GM08714 (cell line): ENCODE measurements around the gene ENPP1.
A peak's percentile ranks its signal among the peaks of the same experiment; 100 is the strongest.

Experiments used
- H3K4me3 ChIP-seq: fragments of 200-500 bp; sonication (Bioruptor generic); 2 replicates; pipeline ENCODE4 v1.5.1; 2014; ENCODE audit warnings: mild to moderate bottlenecking, low read length, inconsistent platforms
- ZNF274 ChIP-seq: IDR thresholded peaks from 2 replicates; pipeline ENCODE4 v1.6.1; 2012; ENCODE audit warnings: mild to moderate bottlenecking, low read depth, low read length

Gene ENPP1

GRCh38 chr6:131807644-131808459 lies at the start of gene ENPP1:
ENPP1 (plus strand) TSS chr6:131808020; CDS start chr6:131808036, 16 bp downstream.
- no peak for TF ChIP-seq ZNF274
- H3K4me3 ChIP-seq, result peak within 1 kb of the TSS; percentile 49

- no peak overlapping the region for H3K4me3 ChIP-seq
- no peak for TF ChIP-seq ZNF274
These were observed 48.9 kb upstream of the ENPP1 start for GRCh38 chr6:131758920-131759319.

GRCh38 chr6:131761060-131761761 lies 46.6 kb upstream of the ENPP1 start:
- H3K4me3 ChIP-seq, result no peak overlapping the region
- no peak for TF ChIP-seq ZNF274

- no peak for TF ChIP-seq ZNF274
- H3K4me3 ChIP-seq, result no peak overlapping the region
These were observed 46.1 kb upstream of the ENPP1 start for GRCh38 chr6:131761762-131762067.

- TF ChIP-seq ZNF274, result no peak
- H3K4me3 ChIP-seq, result no peak overlapping the region
These were observed 44.8 kb upstream of the ENPP1 start for GRCh38 chr6:131762984-131763383.

GRCh38 chr6:131763749-131764148 lies 44.1 kb upstream of the ENPP1 start:
- H3K4me3 ChIP-seq, result no peak overlapping the region
- no peak for TF ChIP-seq ZNF274

- no peak for TF ChIP-seq ZNF274
- H3K4me3 ChIP-seq, result no peak overlapping the region
These were observed 43.5 kb upstream of the ENPP1 start for GRCh38 chr6:131764350-131764749.

GRCh38 chr6:131765081-131765803 lies 42.6 kb upstream of the ENPP1 start:
- TF ChIP-seq ZNF274, result no peak
- H3K4me3 ChIP-seq, result no peak overlapping the region

GRCh38 chr6:131765804-131766135 lies 42.0 kb upstream of the ENPP1 start:
- no peak overlapping the region for H3K4me3 ChIP-seq
- no peak for TF ChIP-seq ZNF274

- no peak for TF ChIP-seq ZNF274
These were observed 41.2 kb upstream of the ENPP1 start for GRCh38 chr6:131766631-131767030.

GRCh38 chr6:131768964-131769363 lies 38.9 kb upstream of the ENPP1 start:
- no peak overlapping the region for H3K4me3 ChIP-seq
- TF ChIP-seq ZNF274, result no peak

More at GRCh38 chr6:131766631-131767030, 41.2 kb upstream of the ENPP1 start:
- no peak overlapping the region for H3K4me3 ChIP-seq

GRCh38 chr6:131769385-131770141 lies 38.3 kb upstream of the ENPP1 start:
- TF ChIP-seq ZNF274, result no peak
- H3K4me3 ChIP-seq, result no peak overlapping the region

GRCh38 chr6:131770776-131771175 lies 37.0 kb upstream of the ENPP1 start:
- no peak for TF ChIP-seq ZNF274
- no peak overlapping the region for H3K4me3 ChIP-seq
